SU-DHL-6 (cell line): ENCODE data around the gene ANTXR1.

Experiments used
- H2AFZ ChIP-seq: fragments of 200-600 bp; sonication (generic); 2 replicates; pipeline ENCODE4 v1.6.1; 2014; ENCODE audit warnings: low read depth, mild to moderate bottlenecking, moderate library complexity, mixed read lengths, antibody characterized with exemption, low read length; ENCODE audit not compliant: severe bottlenecking
- H3F3A ChIP-seq: fragments of 200-600 bp; shearing (Covaris generic); 2 replicates; pipeline ENCODE4 v1.6.0; 2016; ENCODE audit warnings: antibody characterized with exemption, mild to moderate bottlenecking; ENCODE audit not compliant: insufficient read depth
- H3K27ac ChIP-seq: fragments of 200-600 bp; sonication (generic); 2 replicates; pipeline ENCODE4 v1.5.1; 2016; ENCODE audit warnings: low read depth, mild to moderate bottlenecking, low read length, moderate library complexity, mixed read lengths
- H3K27me3 ChIP-seq: fragments of 200-600 bp; sonication (generic), shearing (Covaris generic); 2 replicates; pipeline ENCODE4 v1.6.0; 2014; ENCODE audit warnings: mild to moderate bottlenecking, low read length
- H3K36me3 ChIP-seq: fragments of 200-600 bp; sonication (generic); 2 replicates; pipeline ENCODE4 v1.6.1; 2014; ENCODE audit warnings: mild to moderate bottlenecking, low read length, mixed read lengths
- H3K4me2 ChIP-seq: fragments of 300-600, 200-600 bp; shearing (Covaris generic), sonication (generic); 2 replicates; pipeline ENCODE4 v1.6.0; 2014; ENCODE audit warnings: low read length, low read depth, mild to moderate bottlenecking; ENCODE audit not compliant: poor library complexity, severe bottlenecking
- H3K4me3 ChIP-seq: fragments of 200-600 bp; sonication (generic); 2 replicates; pipeline ENCODE4 v1.5.1; 2014; ENCODE audit warnings: antibody characterized with exemption, low read length, mild to moderate bottlenecking, mixed read lengths; ENCODE audit not compliant: insufficient read depth, poor library complexity, severe bottlenecking
- H3K79me2 ChIP-seq: fragments of 200-600 bp; sonication (generic); 2 replicates; pipeline ENCODE4 v1.6.1; 2014; ENCODE audit warnings: mild to moderate bottlenecking, low read length, moderate library complexity; ENCODE audit not compliant: insufficient read depth
- H3K9ac ChIP-seq: fragments of 200-600 bp; sonication (generic); 2 replicates; pipeline ENCODE4 v1.7.0; 2014; ENCODE audit warnings: mild to moderate bottlenecking, low read length
- H3K9me2 ChIP-seq: fragments of 200-600 bp; sonication (generic); replicated peaks from 2 replicates; pipeline ENCODE4 v1.6.1; 2014; ENCODE audit warnings: low read length; ENCODE audit not compliant: insufficient read depth
- H3K9me3 ChIP-seq: fragments of 200-600 bp; sonication (generic); 2 replicates; pipeline ENCODE4 v1.6.1; 2014; ENCODE audit warnings: low read length, mixed read lengths; ENCODE audit not compliant: insufficient read depth
- H4K20me1 ChIP-seq: fragments of 200-600 bp; sonication (generic); 2 replicates; pipeline ENCODE4 v1.6.1; 2014; ENCODE audit warnings: low read depth, mild to moderate bottlenecking, antibody characterized with exemption, low read length, moderate library complexity, mixed read lengths
- CTCF ChIP-seq: fragments of 200-600 bp; sonication (generic); IDR thresholded peaks from one replicate; pipeline ENCODE4 v1.5.1; 2017; ENCODE audit warnings: antibody characterized with exemption, mild to moderate bottlenecking, low read length, moderate library complexity; ENCODE audit not compliant: insufficient read depth, poor library complexity, severe bottlenecking
- EZH2phosphoT487 ChIP-seq: fragments of 200-600 bp; sonication (generic), shearing (Covaris generic); conservative IDR thresholded peaks from 2 replicates; pipeline ENCODE4 v1.6.1; 2018; ENCODE audit warnings: mild to moderate bottlenecking, antibody characterized with exemption, low read length, moderate library complexity, mixed read lengths

The ANTXR1 gene

GRCh38 chr2:69241664-69242514 is 228.9 kb downstream of the ANTXR1 start:
- Histone ChIP-seq H3K4me2 (no peak overlapping the region), H3K9me3 (no peaks in the 10 kb centered on the region), H3K27me3 (0 out of 2 replicates have a peak, but pooled peaks cover 3% of the 10 kb centered on the region), H3K9ac (no peak overlapping the region), H3K79me2 (no peaks in the 10 kb centered on the region), H3K9me2 (no peaks in the 10 kb centered on the region), H4K20me1 (no peaks in the 10 kb centered on the region), H3F3A (no peaks in the 10 kb centered on the region), H3K36me3 (no peaks in the 10 kb centered on the region), H2AFZ (no peak overlapping the region), H3K27ac (no peak overlapping the region), H3K4me3 (no peak overlapping the region)
- TF ChIP-seq EZH2phosphoT487 = no peak
- no peak for TF ChIP-seq CTCF

GRCh38 chr2:69242651-69243051 is 229.7 kb downstream of the ANTXR1 start:
- Histone ChIP-seq H3K27ac (no peak overlapping the region), H3K36me3 (no peaks in the 10 kb centered on the region), H3K27me3 (0 out of 2 replicates have a peak, but pooled peaks cover 3% of the 10 kb centered on the region), H3K4me3 (no peak overlapping the region), H4K20me1 (no peaks in the 10 kb centered on the region), H3F3A (no peaks in the 10 kb centered on the region), H3K4me2 (no peak overlapping the region), H2AFZ (no peak overlapping the region), H3K9ac (no peak overlapping the region), H3K9me2 (no peaks in the 10 kb centered on the region), H3K9me3 (no peaks in the 10 kb centered on the region), H3K79me2 (no peaks in the 10 kb centered on the region)
- no peak for TF ChIP-seq EZH2phosphoT487
- TF ChIP-seq CTCF = no peak

GRCh38 chr2:69243652-69244051 is 230.7 kb downstream of the ANTXR1 start:
- Histone ChIP-seq H2AFZ (no peak overlapping the region), H3K9me2 (no peaks in the 10 kb centered on the region), H3K9me3 (no peaks in the 10 kb centered on the region), H3K4me2 (no peak overlapping the region), H3K79me2 (no peaks in the 10 kb centered on the region), H3K27me3 (no peaks in the 10 kb centered on the region), H3K36me3 (no peaks in the 10 kb centered on the region), H4K20me1 (no peaks in the 10 kb centered on the region), H3K9ac (no peak overlapping the region), H3K4me3 (no peak overlapping the region), H3F3A (no peaks in the 10 kb centered on the region), H3K27ac (no peak overlapping the region)
- TF ChIP-seq EZH2phosphoT487 = no peak
- no peak for TF ChIP-seq CTCF
